Bronchial epithelial cell (primary cell): ENCODE results near the gene PLA2G4E. TPM values are rescaled to one million over a fixed set of nuclear protein-coding genes. Genes with fewer than 3 reads are reported as not detected.

Experiments
- DNase-seq: peaks from one replicate; pipeline ENCODE4 v3.0.0-alpha.2; 2010; ENCODE audit warnings: low read depth
- FAIRE-seq: peaks from 2 replicates; lab custom pipeline; 2011; peaks lifted over from hg19 to GRCh38; lab: Jason Lieb, UNC
- H3K27me3 ChIP-seq: 2 replicates; pipeline ENCODE4 v1.5.1; 2011; ENCODE audit warnings: low read length; ENCODE audit not compliant: control insufficient read depth, insufficient read depth
- H3K36me3 ChIP-seq: 2 replicates; pipeline ENCODE4 v1.5.1; 2011; ENCODE audit warnings: low read length; ENCODE audit not compliant: control insufficient read depth, insufficient read depth
- H3K4me3 ChIP-seq: 2 replicates; pipeline ENCODE4 v1.5.1; 2011; ENCODE audit warnings: mild to moderate bottlenecking, low read depth, low read length, control low read depth
- CTCF ChIP-seq: IDR thresholded peaks from 2 replicates; pipeline ENCODE4 v1.5.1; 2011; ENCODE audit warnings: mild to moderate bottlenecking, moderate library complexity, low read length, control low read depth, inconsistent platforms; ENCODE audit not compliant: insufficient read depth, severe bottlenecking
- total RNA-seq: library from RNA; depleted of rRNA; stranded (reverse); fragments of >200 nt; gene quantifications from 2 replicates; pipeline ENCODE4 v1.2.1, GENCODE V29; 2014

Gene PLA2G4E
- total RNA-seq, 1 donor from 2014 or later = under 0.01 TPM

- DNase-seq = peak; percentile 23
- Histone ChIP-seq H3K36me3 (no peaks in the 10 kb centered on the region), H3K27me3 (no peaks in the 10 kb centered on the region), H3K4me3 (no peak overlapping the region)
- no peak for TF ChIP-seq CTCF
- FAIRE-seq = peak; percentile 55
These were observed 27.2 kb downstream of the PLA2G4E start for GRCh38 chr15:41993472-41994170.

DNA sequence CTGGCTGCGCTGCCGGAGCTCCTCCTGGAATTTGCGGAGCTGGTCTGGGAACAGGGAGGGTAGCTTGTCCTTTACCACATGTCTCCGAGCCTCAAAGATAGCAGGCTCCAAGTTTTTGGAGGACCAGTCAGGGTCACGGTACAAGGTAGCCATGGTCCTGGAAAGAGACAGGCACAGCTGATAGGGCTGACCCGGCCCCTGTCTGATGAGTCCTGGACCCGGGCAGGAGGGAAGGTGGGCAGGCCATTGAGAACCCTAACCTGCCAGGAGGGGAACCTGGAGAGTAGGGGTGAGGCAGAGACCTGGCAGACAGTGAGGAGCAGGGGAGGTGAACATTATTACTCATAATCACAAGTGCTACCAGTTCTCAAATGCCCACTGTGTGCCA is 28.0 kb downstream of the PLA2G4E start:
- no peaks in the 10 kb centered on the region for H3K36me3 ChIP-seq
- no peaks in the 10 kb centered on the region for H3K27me3 ChIP-seq
- TF ChIP-seq CTCF = no peak
- H3K4me3 ChIP-seq = no peak overlapping the region
- DNase-seq (peak; percentile 13), FAIRE-seq (no peak)

DNA sequence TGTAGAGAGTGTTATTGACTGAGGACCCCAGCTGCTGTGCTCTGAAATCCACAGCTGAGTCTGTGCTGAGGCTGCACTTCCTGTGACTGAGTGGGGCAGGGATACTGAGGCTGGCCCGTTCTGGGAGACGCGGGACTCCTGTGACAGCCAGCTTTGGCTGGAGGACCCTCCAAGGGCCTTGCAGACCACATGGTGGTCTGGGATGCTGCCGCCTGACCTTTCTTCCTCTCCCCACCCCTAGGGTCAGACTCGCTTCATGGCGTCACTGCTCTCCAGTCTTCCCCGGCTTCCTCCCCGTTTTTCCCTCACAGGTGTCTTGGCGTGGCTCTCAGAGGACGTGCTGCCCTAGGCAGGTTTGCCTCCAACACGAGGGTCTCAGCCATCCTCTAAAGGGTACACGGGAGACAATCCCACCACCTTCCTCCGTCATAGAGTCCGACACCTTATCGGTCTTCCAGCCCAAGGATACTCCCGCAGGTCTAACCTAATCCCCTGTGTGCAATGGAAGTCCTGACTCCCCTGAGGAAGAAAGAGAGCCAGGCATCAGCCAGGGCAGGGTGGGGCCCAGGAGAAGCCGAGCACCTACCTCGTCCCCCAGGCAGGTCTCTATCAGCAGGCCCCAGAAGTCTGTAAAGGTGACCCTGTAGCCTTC is 28.6 kb downstream of the PLA2G4E start:
- Histone ChIP-seq H3K36me3 (no peaks in the 10 kb centered on the region), H3K27me3 (no peaks in the 10 kb centered on the region), H3K4me3 (no peak overlapping the region)
- no peak for DNase-seq
- TF ChIP-seq CTCF = no peak
- FAIRE-seq = no peak

DNA sequence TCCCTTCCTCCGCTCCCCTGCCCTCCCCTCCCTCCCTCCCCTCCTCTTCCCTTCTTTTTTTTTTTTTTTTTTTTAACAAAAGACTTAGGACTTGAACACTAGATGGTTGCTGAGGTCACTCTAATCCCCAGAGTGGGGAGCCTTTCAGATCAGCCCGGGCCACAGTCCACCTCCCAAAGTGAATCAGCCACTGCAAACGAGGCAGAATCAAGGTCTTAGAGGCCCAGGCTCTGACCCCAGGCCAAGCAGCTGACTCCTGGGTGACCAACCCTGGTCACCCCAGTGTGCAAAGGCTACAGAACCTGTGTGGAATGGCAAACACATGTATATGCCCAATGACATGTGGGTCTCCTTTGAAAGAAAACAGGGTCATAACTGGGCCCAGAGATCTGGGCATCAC is 30.2 kb downstream of the PLA2G4E start:
- no peak for TF ChIP-seq CTCF
- no peak overlapping the region for H3K4me3 ChIP-seq
- H3K27me3 ChIP-seq = no peaks in the 10 kb centered on the region
- FAIRE-seq (no peak), DNase-seq (no peak)
- no peaks in the 10 kb centered on the region for H3K36me3 ChIP-seq

DNA sequence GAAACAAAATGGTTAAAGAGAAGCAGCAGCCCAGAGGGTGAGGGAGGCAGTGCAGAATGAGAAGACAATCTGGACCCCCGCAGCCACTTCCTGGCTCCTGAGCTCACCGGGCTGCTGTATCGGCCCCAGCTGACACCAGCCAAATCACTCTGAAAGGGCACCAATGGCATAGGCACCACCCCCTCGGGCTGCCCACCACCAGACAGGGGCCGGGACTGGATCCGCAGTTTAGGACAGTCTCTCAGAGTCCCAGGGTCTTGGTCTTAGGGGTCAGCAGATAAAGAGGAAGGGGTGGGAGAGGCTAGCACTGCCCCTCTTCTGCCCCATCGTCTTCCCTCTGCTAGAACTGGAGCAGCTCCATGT is 30.6 kb downstream of the PLA2G4E start:
- H3K36me3 ChIP-seq = no peaks in the 10 kb centered on the region
- no peak for TF ChIP-seq CTCF
- H3K27me3 ChIP-seq = no peaks in the 10 kb centered on the region
- FAIRE-seq = no peak
- H3K4me3 ChIP-seq = no peak overlapping the region
- no peak for DNase-seq
